ENCODE measurements around the gene B4GALNT1.

B4GALNT1 gene

GRCh38 chr12:57611108-57611826 is 21.7 kb downstream of the B4GALNT1 start, which contains the start of gene ARHGEF25:
TSS of gene ARHGEF25 (plus strand) at chr12:57611435. CDS start at chr12:57611895, 460 bp downstream.
- TF ChIP-seq CTCF (IDR thresholded peaks at IDR 0.05; ENCODE audit: borderline replicate concordance, insufficient read depth, low read depth, low read length): no peak
- H3K4me3 ChIP-seq (ENCODE audit: low read depth, low read length): peak within 1 kb of the TSS; percentile 60

DNA sequence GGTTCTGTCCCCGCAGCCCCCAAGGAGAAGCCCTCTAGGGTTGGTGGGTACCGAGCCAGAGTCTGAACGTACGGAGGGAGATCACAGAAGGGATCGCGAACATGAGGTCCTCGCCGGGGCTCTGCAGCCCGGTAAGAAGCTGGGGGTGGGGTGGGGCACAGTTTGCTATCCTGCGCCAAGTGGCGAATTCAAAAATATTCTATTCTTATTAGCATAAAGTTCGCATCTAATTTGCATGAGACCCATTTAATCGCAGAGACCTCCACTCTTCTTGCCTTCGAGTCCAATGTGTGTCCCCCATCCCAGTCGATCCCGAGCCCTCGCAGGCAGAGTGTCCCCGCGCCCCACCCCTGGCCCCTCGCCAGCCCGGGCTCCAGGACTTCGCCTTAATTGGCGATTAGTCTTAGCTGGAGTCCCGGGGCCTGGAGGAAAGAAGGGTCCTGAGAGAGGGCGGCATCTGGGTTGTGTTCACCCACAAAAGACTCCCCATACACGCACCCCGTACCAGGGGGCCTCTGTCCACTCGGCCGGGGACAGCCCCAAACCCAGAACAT is 22.4 kb downstream of the B4GALNT1 start:
- peak overlapping the region; percentile 60 for H3K4me3 ChIP-seq (ENCODE audit: low read depth, low read length)
- TF ChIP-seq CTCF (IDR thresholded peaks at IDR 0.05; ENCODE audit: borderline replicate concordance, insufficient read depth, low read depth, low read length): no peak

DNA sequence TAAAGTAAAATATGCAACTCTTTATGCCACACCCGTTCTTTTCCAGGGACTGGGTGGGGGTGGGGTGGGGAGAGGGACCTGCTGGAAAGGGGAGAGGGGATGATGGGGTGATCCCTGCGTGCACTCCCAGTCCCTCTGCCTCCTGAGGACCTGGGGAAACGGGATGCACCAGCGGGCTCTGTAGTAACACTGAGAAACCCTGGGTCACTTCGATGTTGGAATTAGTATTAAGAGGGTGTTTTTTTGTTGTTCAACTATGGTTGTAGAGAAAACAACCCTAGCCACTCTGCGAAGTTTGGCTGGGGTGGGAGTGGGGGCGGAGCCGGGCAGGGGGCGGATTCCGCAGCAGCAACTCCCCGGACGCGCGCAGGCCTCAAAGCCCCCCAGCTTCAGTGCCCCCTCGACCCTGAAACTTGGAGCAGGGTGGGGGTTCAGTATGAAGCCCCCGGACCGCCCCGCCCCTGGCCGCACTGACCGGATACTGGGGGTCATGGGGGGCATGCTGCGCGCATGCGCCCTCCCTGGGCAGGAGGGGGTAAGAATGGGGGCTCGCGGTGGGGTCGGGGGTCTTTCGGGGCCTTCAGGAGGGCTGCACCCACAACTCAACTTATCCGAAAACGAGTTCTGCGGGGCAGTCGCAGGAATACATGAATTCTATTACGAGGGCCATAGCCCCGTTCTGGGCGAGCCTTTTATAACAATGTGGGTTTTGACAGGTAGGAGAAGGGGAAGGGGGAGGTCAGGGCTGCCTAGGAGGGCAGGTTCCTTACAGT is 23.0 kb downstream of the B4GALNT1 start:
- TF ChIP-seq CTCF (IDR thresholded peaks at IDR 0.05; ENCODE audit: borderline replicate concordance, insufficient read depth, low read depth, low read length): no peak
- no peak overlapping the region for H3K4me3 ChIP-seq (ENCODE audit: low read depth, low read length)

- no peak for TF ChIP-seq CTCF (IDR thresholded peaks at IDR 0.05; ENCODE audit: borderline replicate concordance, insufficient read depth, low read depth, low read length)
- no peak overlapping the region for H3K4me3 ChIP-seq (ENCODE audit: low read depth, low read length)
Observed at GRCh38 chr12:57609101-57609780, 23.8 kb downstream of the B4GALNT1 start.

GRCh38 chr12:57607958-57608663 is 24.9 kb downstream of the B4GALNT1 start:
- H3K4me3 ChIP-seq (ENCODE audit: low read depth, low read length): no peak overlapping the region
- no peak for TF ChIP-seq CTCF (IDR thresholded peaks at IDR 0.05; ENCODE audit: borderline replicate concordance, insufficient read depth, low read depth, low read length)

DNA sequence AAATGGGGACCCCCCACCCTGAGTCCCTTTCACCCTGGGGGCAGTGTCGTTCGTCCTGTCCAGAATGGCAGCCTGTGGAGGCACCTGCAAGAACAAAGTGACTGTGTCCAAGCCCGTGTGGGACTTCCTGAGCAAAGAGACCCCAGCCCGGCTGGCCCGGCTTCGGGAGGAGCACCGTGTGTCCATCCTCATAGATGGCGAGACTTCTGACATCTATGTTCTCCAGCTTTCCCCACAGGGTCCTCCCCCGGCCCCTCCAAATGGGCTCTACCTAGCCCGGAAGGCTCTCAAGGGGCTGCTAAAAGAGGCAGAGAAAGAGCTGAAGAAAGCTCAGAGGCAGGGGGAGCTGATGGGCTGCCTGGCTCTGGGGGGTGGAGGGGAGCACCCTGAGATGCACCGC is 26.2 kb downstream of the B4GALNT1 start:
- no peak for TF ChIP-seq CTCF (IDR thresholded peaks at IDR 0.05; ENCODE audit: borderline replicate concordance, insufficient read depth, low read depth, low read length)
- no peak overlapping the region for H3K4me3 ChIP-seq (ENCODE audit: low read depth, low read length)
